Right cardiac atrium (tissue), 5 donors: ENCODE results near the gene COA5. TPM values are rescaled to one million over a fixed set of nuclear protein-coding genes. Genes with fewer than 3 reads are reported as not detected.
A peak's percentile ranks its signal among the peaks of the same experiment; 100 is the strongest.

Experiments
- ATAC-seq, 2 donors: fragments of 200-7000 bp; cut with Tn5 transposase; one replicate each; pipeline versions ENCODE4 v1.8.0 to v1.9.1; 2020; ENCODE audit warnings: moderate library complexity in 2 of 2, mild to moderate bottlenecking in 1 of 2
- DNase-seq, 3 donors: peaks; one replicate each; pipeline ENCODE4 v3.0.0-alpha.2; 2020
- H3K27ac ChIP-seq: one replicate; pipeline ENCODE4 v1.5.1; 2013; ENCODE audit warnings: mild to moderate bottlenecking, low read length, control low read depth, moderate library complexity
- H3K27me3 ChIP-seq: one replicate; pipeline ENCODE4 v1.6.1; 2013; ENCODE audit not compliant: control insufficient read depth, insufficient read depth
- H3K4me1 ChIP-seq: one replicate; pipeline ENCODE4 v1.6.1; 2013; ENCODE audit warnings: low read length; ENCODE audit not compliant: control insufficient read depth, insufficient read depth
- H3K4me3 ChIP-seq: one replicate; pipeline ENCODE4 v1.5.1; 2013; ENCODE audit warnings: low read length, control low read depth
- H3K9me3 ChIP-seq: one replicate; pipeline ENCODE4 v1.6.1; 2013; ENCODE audit warnings: low read length; ENCODE audit not compliant: control insufficient read depth
- WGBS: extraction: QIAGEN DNeasy Blood & Tissue Kit; methylation state at CpG from one replicate; pipeline ENCODE4 v1.1.7; 2013; 5-methylcytosine and 5-hydroxymethylcytosine counted together
- intact Hi-C, 4 donors: fragments of 100-400 bp; cut with DNase I; formaldehyde crosslinking; loops; one replicate each; pipeline versions ENCODE4 v1.11.0 to v1.14.0; 2022 to 2023
- long read RNA-seq, 4 donors: library from polyadenylated mRNA; unstranded; transcript quantifications; one replicate each; pipeline ENCODE4 v2.0.0, GENCODE V29; 2020 to 2021
- polyA plus RNA-seq: library from polyadenylated mRNA; stranded (reverse); fragments of 200-250 nt; gene quantifications from one replicate; pipeline ENCODE4 v1.2.3, GENCODE V29; 2013
- total RNA-seq, 4 donors: library from RNA; stranded (reverse); fragmentation: NEBNext Ultra II Directional; extraction: Animal tissue kit (Norgen Biotek cat#: 25700); gene quantifications; one replicate each; pipeline ENCODE4 v1.2.1, GENCODE V29; 2021
- donor health status: healthy with polysubstance abuse.
- donor health status: DM: no; HTN: yes; CAD: no.
- donor health status: DM: no; HTN: no; CAD: no.
- donor health status: DM: no; HTN: yes; CAD: no; lungs with severe emphysema.
- donor health status: DM: yes; HTN: yes; CAD: no.

Gene COA5
- 10 to 100 TPM; 24.8 to 30.4 (median 28.2) TPM for total RNA-seq
- polyA plus RNA-seq: 37.4 TPM
- long read RNA-seq, donor 1, transcript COA5-201 (3 exons, 1,754 nt): major isoform, 58 of 70 reads
- long read RNA-seq, donor 1, partial matches to known transcripts: 1 of 70 reads
- long read RNA-seq, donor 1, other reads (novel, unspliced or antisense): 4 of 70 reads
- long read RNA-seq, donor 2, transcript COA5-201 (3 exons, 1,754 nt): major isoform, 32 of 41 reads
- long read RNA-seq, donor 2, partial matches to known transcripts: 0 of 41 reads
- long read RNA-seq, donor 2, other reads (novel, unspliced or antisense): 2 of 41 reads
- long read RNA-seq, donor 3, transcript COA5-201 (3 exons, 1,754 nt): major isoform, 97 of 130 reads
- long read RNA-seq, donor 3, transcript COA5-204 (2 exons, 958 nt): minor isoform, 10 of 130 reads
- long read RNA-seq, donor 3, transcript COA5-205 (3 exons, 770 nt): minor isoform, 8 of 130 reads
- long read RNA-seq, donor 3, partial matches to known transcripts: 0 of 130 reads
- long read RNA-seq, donor 3, other reads (novel, unspliced or antisense): 13 of 130 reads
- long read RNA-seq, donor 4, transcript COA5-201 (3 exons, 1,754 nt): major isoform, 27 of 42 reads
- long read RNA-seq, donor 4, transcript COA5-205 (3 exons, 770 nt): minor isoform, 5 of 42 reads
- long read RNA-seq, donor 4, partial matches to known transcripts: 0 of 42 reads
- long read RNA-seq, donor 4, other reads (novel, unspliced or antisense): 8 of 42 reads

- intact Hi-C loops: loop anchor here in 3 of 4 donors (5.0 to 10.0 kb wide), 2 partner anchors 194 to 196 kb away; no protein-coding TSS in a partner anchor
- H3K4me3 ChIP-seq: peak within 1 kb of the TSS; percentile 67
- H3K4me1 ChIP-seq: peaks cover 7% of the 10 kb centered on the region
- H3K27ac ChIP-seq: peak within 1 kb of the TSS; percentile 88
- under 1% methylated on average over 93 of the region's 93 CpGs for WGBS
- peak; percentile 97 to 98 for ATAC-seq
- H3K27me3 ChIP-seq: no peaks in the 10 kb centered on the region
- no peaks in the 10 kb centered on the region for H3K9me3 ChIP-seq
- peak; percentile 93 to 97 (median 96) for DNase-seq
Measured at GRCh38 chr2:98608116-98608961, at the start of gene COA5, which contains the start of gene UNC50. Gene COA5, minus strand, starts transcription at chr2:98608512. Its CDS starts 107 bp downstream, at chr2:98608405. Gene UNC50, plus strand, starts transcription at chr2:98608589. Its CDS starts 1,171 bp downstream, at chr2:98609760.

GRCh38 chr2:98656800-98657199 lies 48.5 kb upstream of the COA5 start:
- intact Hi-C loops: loop anchor here in 1 of 4 donors (10.0 kb wide), 1 partner anchor 68 kb away; no protein-coding TSS in a partner anchor
- ATAC-seq: no peak
- Histone ChIP-seq H3K4me3 (no peak overlapping the region), H3K9me3 (no peaks in the 10 kb centered on the region), H3K4me1 (no peaks in the 10 kb centered on the region), H3K27me3 (no peaks in the 10 kb centered on the region), H3K27ac (no peak overlapping the region)
- 81% methylated on average over 4 of the region's 4 CpGs for WGBS
- no peak for DNase-seq

GRCh38 chr2:98654699-98655495 lies 46.6 kb upstream of the COA5 start:
- intact Hi-C loops: loop anchor here in 1 of 4 donors (10.0 kb wide), 1 partner anchor 70 kb away; no protein-coding TSS in a partner anchor
- Histone ChIP-seq H3K27ac (no peak overlapping the region), H3K4me1 (no peaks in the 10 kb centered on the region), H3K9me3 (no peaks in the 10 kb centered on the region), H3K27me3 (no peaks in the 10 kb centered on the region), H3K4me3 (no peak overlapping the region)
- ATAC-seq (no peak), DNase-seq (no peak)
- WGBS: 71% methylated on average over 3 of the region's 3 CpGs

GRCh38 chr2:98650998-98651397 lies 42.7 kb upstream of the COA5 start:
- intact Hi-C loops: loop anchor here in 1 of 4 donors (10.0 kb wide), 1 partner anchor 74 kb away; no protein-coding TSS in a partner anchor
- no peak overlapping the region for H3K4me3 ChIP-seq
- no peaks in the 10 kb centered on the region for H3K4me1 ChIP-seq
- no peaks in the 10 kb centered on the region for H3K9me3 ChIP-seq
- ATAC-seq (no peak), DNase-seq (no peak)
- H3K27ac ChIP-seq: no peak overlapping the region
- no peaks in the 10 kb centered on the region for H3K27me3 ChIP-seq
- WGBS: 96% methylated on average over 1 of the region's 1 CpG

- WGBS: 98% methylated on average over 1 of the region's 1 CpG
- DNase-seq: no peak
- Histone ChIP-seq H3K9me3 (no peaks in the 10 kb centered on the region), H3K27ac (no peak overlapping the region), H3K4me3 (no peak overlapping the region), H3K4me1 (no peaks in the 10 kb centered on the region), H3K27me3 (no peaks in the 10 kb centered on the region)
- intact Hi-C loops: loop anchor here (1.0 to 10.0 kb wide), 4 partner anchors 75 to 187 kb away; no protein-coding TSS in a partner anchor
- ATAC-seq: no peak
Measured at GRCh38 chr2:98649992-98650375, 41.7 kb upstream of the COA5 start.

- DNase-seq: peak; percentile 62 to 83 (median 68)
- H3K9me3 ChIP-seq: no peaks in the 10 kb centered on the region
- intact Hi-C loops: loop anchor here (1.0 to 5.0 kb wide), 3 partner anchors 187 to 188 kb away; no protein-coding TSS in a partner anchor
- 12% methylated on average over 4 of the region's 4 CpGs for WGBS
- no peak overlapping the region for H3K27ac ChIP-seq
- no peaks in the 10 kb centered on the region for H3K4me1 ChIP-seq
- H3K27me3 ChIP-seq: no peaks in the 10 kb centered on the region
- peak; percentile 93 to 94 for ATAC-seq
- no peak overlapping the region for H3K4me3 ChIP-seq
Measured at GRCh38 chr2:98649135-98649991, 41.1 kb upstream of the COA5 start.

GRCh38 chr2:98648451-98648850 lies 40.1 kb upstream of the COA5 start:
- ATAC-seq: no peak

GRCh38 chr2:98647636-98648035 lies 39.3 kb upstream of the COA5 start:
- no peaks in the 10 kb centered on the region for H3K27me3 ChIP-seq
- intact Hi-C loops: loop anchor here in 3 of 4 donors (2.0 to 5.0 kb wide), 2 partner anchors 189 to 190 kb away; no protein-coding TSS in a partner anchor
- H3K9me3 ChIP-seq: no peaks in the 10 kb centered on the region
- DNase-seq: no peak
- H3K27ac ChIP-seq: no peak overlapping the region
- 72% methylated on average over 5 of the region's 5 CpGs for WGBS
- ATAC-seq: no peak
- no peak overlapping the region for H3K4me3 ChIP-seq
- no peaks in the 10 kb centered on the region for H3K4me1 ChIP-seq

More at GRCh38 chr2:98648451-98648850, 40.1 kb upstream of the COA5 start:
- Histone ChIP-seq H3K27ac (no peak overlapping the region), H3K4me3 (no peak overlapping the region), H3K4me1 (no peaks in the 10 kb centered on the region), H3K27me3 (no peaks in the 10 kb centered on the region), H3K9me3 (no peaks in the 10 kb centered on the region)
- WGBS: 82% methylated on average over 4 of the region's 4 CpGs
- intact Hi-C loops: loop anchor here in 3 of 4 donors (2.0 to 5.0 kb wide), 2 partner anchors 188 to 189 kb away; no protein-coding TSS in a partner anchor
- DNase-seq: no peak

GRCh38 chr2:98643496-98644100 lies 35.3 kb upstream of the COA5 start:
- Histone ChIP-seq H3K9me3 (no peaks in the 10 kb centered on the region), H3K4me3 (no peak overlapping the region), H3K4me1 (no peaks in the 10 kb centered on the region), H3K27ac (no peak overlapping the region), H3K27me3 (no peaks in the 10 kb centered on the region)
- DNase-seq (no peak), ATAC-seq (no peak)
- intact Hi-C loops: no loop called here
- 78% methylated on average over 5 of the region's 5 CpGs for WGBS
